GM23248 (cell line): ENCODE results near the gene ANKRD49. TPM values are rescaled to one million over a fixed set of nuclear protein-coding genes. Genes with fewer than 3 reads are reported as not detected.
A peak's percentile ranks its signal among the peaks of the same experiment; 100 is the strongest.

Source experiments
- DNase-seq: peaks from one replicate; pipeline ENCODE4 v3.0.0-alpha.2; 2015
- H2AFZ ChIP-seq: fragments of 200-600 bp; sonication (generic); 2 replicates; pipeline ENCODE4 v1.6.1; 2016; ENCODE audit warnings: antibody characterized with exemption
- H3F3A ChIP-seq: fragments of 200-600 bp; sonication (generic); 2 replicates; pipeline ENCODE4 v1.6.1; 2016; ENCODE audit warnings: mild to moderate bottlenecking, antibody characterized with exemption, mixed run types; ENCODE audit not compliant: insufficient read depth
- H3K27ac ChIP-seq: fragments of 200-600 bp; sonication (generic); 2 replicates; pipeline ENCODE4 v1.5.1; 2016; ENCODE audit warnings: mild to moderate bottlenecking
- H3K27me3 ChIP-seq: fragments of 200-600 bp; sonication (generic); replicated peaks from 2 replicates; pipeline ENCODE4 v1.6.1; 2016; ENCODE audit warnings: mild to moderate bottlenecking; ENCODE audit not compliant: insufficient read depth
- H3K36me3 ChIP-seq: fragments of 200-600 bp; sonication (generic); 2 replicates; pipeline ENCODE4 v1.6.1; 2016; ENCODE audit warnings: low read depth, mild to moderate bottlenecking
- H3K4me1 ChIP-seq: fragments of 200-600 bp; sonication (generic); 2 replicates; pipeline ENCODE4 v1.6.1; 2016; ENCODE audit warnings: mild to moderate bottlenecking; ENCODE audit not compliant: insufficient read depth
- H3K4me2 ChIP-seq: fragments of 200-600 bp; sonication (generic); one replicate; pipeline ENCODE4 v1.6.1; 2016; ENCODE audit warnings: mild to moderate bottlenecking; ENCODE audit not compliant: unreplicated experiment
- H3K4me3 ChIP-seq: fragments of 200-600 bp; sonication (generic); 2 replicates; pipeline ENCODE4 v1.5.1; 2016; ENCODE audit warnings: mild to moderate bottlenecking
- H3K79me2 ChIP-seq: fragments of 200-600 bp; sonication (generic); 2 replicates; pipeline ENCODE4 v1.6.1; 2016; ENCODE audit warnings: mild to moderate bottlenecking; ENCODE audit not compliant: insufficient read depth
- H3K9ac ChIP-seq: fragments of 200-600 bp; sonication (generic); 2 replicates; pipeline ENCODE4 v1.6.1; 2016; ENCODE audit warnings: mild to moderate bottlenecking
- H3K9me2 ChIP-seq: fragments of 200-600 bp; sonication (generic); 2 replicates; pipeline ENCODE4 v1.6.1; 2016; ENCODE audit warnings: mixed run types, mild to moderate bottlenecking, moderate library complexity; ENCODE audit not compliant: insufficient read depth
- H3K9me3 ChIP-seq: fragments of 200-600 bp; sonication (generic); one replicate; pipeline ENCODE4 v1.6.1; 2017; ENCODE audit warnings: low read depth
- H4K20me1 ChIP-seq: fragments of 200-600 bp; sonication (generic); 2 replicates; pipeline ENCODE4 v1.6.0; 2016; ENCODE audit not compliant: insufficient read depth
- EZH2 ChIP-seq: fragments of 200-600 bp; sonication (generic); IDR thresholded peaks from 2 replicates; pipeline ENCODE4 v1.6.1; 2018; ENCODE audit warnings: antibody characterized with exemption, mild to moderate bottlenecking; ENCODE audit not compliant: insufficient read depth, poor library complexity, severe bottlenecking
- EZH2phosphoT487 ChIP-seq: fragments of 200-600 bp; sonication (generic); IDR thresholded peaks from 2 replicates; pipeline ENCODE4 v1.6.1; 2018; ENCODE audit warnings: antibody characterized with exemption, moderate library complexity, mild to moderate bottlenecking, low read depth; ENCODE audit not compliant: insufficient read depth
- WGBS, 2 experiments: methylation state at CpG; one replicate each; pipeline ENCODE4 v1.1.6; 2015 to 2017; ENCODE audit warnings: low lambda C conversion rate in 2 of 2, low coverage in 1 of 2; ENCODE audit errors: missing lambda C conversion rate in 2 of 2; 5-methylcytosine and 5-hydroxymethylcytosine counted together
- in situ Hi-C: fragments of 300-500 bp; cut with MboI; formaldehyde crosslinking; loops from 2 replicates; pipeline ENCODE4 v1.15.0; 2020
- polyA plus RNA-seq: library from polyadenylated mRNA; unstranded; fragments of >200 nt; fragmentation: Nextera tagmentation; extraction: Ambion mirVana; gene quantifications from 2 replicates; pipeline ENCODE4 v1.2.1, GENCODE V29; 2016
- total RNA-seq: library from RNA; depleted of rRNA; stranded (reverse); fragments of >200 nt; shearing (Covaris generic); gene quantifications from 2 replicates; pipeline ENCODE4 v1.2.3, GENCODE V29; 2014

ANKRD49 gene
- total and polyA plus RNA-seq, 2 experiments from 2014 or later = 13.9 to 18.6 TPM

DNA sequence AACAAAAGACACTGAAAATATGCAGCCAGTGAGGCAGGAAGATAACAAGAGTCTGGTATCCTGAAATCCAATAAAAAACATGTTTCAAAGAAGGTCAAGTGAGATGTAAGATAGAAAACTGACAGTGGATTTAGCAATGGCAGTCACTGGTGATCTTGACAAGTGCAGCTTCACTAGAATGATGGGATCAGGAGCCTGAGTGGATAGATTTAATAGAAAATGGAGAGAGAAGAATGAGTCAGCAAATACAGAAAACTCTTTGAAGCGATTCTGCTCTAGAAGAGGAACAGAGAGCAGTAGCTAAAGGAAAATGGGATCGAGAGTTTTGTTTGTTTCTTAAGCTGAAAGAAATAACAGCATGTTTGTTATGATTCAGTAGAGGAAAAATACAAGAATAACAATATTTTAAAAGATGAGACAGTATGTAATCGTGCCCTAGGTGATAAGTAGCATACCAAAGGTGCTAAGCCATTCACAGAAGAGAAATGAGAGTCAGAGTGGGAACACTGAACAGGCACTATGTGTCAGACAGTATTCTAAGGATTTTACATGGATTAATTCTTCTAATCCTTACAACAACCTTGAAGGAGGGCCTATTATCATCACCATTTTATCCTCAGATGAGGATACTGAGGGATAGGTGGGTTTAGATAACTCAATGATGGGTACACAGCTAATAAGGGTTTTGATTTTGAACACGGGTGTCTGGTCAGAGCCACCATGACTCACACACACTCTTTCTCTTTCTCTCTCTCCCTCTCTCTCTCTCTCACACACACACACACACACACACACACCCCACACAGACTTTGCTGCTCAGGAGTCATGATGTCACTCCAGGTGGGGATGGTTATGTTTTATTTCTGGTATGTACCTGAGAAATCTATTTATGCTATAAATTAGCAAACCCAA lies 36.4 kb upstream of the ANKRD49 start:
- H3K79me2 ChIP-seq = no peaks in the 10 kb centered on the region
- WGBS, 2 experiments = 91 to 96% methylated on average over 4 of the region's 4 CpGs
- TF ChIP-seq EZH2 (no peak), EZH2phosphoT487 (no peak)
- no peak overlapping the region for H3K27ac ChIP-seq
- H3K9me3 ChIP-seq = no peaks in the 10 kb centered on the region
- no peaks in the 10 kb centered on the region for H3K27me3 ChIP-seq
- DNase-seq = no peak
- no peak overlapping the region for H2AFZ ChIP-seq
- H4K20me1 ChIP-seq = no peaks in the 10 kb centered on the region
- no peaks in the 10 kb centered on the region for H3K9me2 ChIP-seq
- no peak overlapping the region for H3K9ac ChIP-seq
- no peak overlapping the region for H3K4me2 ChIP-seq
- no peak overlapping the region for H3K4me3 ChIP-seq
- H3K4me1 ChIP-seq = no peaks in the 10 kb centered on the region
- H3K36me3 ChIP-seq = peaks cover 8% of the 10 kb centered on the region; the same call in 1 of the 2 replicates
- no peaks in the 10 kb centered on the region for H3F3A ChIP-seq
- in situ Hi-C loops = no loop called here

DNA sequence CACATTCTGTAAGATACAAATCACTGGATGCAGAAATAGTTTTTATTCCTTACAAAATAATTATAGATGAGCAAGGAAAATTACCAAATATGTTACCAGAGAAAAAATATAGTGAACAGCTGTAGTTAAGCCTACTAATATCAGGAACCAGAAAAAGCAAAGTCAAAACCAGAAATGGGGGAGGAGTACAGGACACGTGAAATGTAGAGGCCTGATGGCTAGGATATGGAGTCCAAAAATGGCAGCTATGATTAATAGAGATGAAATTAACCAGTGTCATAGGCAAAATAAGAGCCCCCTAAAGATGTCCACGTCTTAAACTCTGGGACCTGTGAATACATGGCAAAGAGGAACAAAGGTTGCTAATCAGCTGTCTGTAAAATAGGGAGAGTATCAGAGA lies 34.2 kb upstream of the ANKRD49 start:
- no peak overlapping the region for H3K9ac ChIP-seq
- H3K9me2 ChIP-seq = no peaks in the 10 kb centered on the region
- no peak overlapping the region for H3K27ac ChIP-seq
- TF ChIP-seq EZH2 = no peak
- no peak for TF ChIP-seq EZH2phosphoT487
- no peaks in the 10 kb centered on the region for H3K79me2 ChIP-seq
- no peak overlapping the region for H2AFZ ChIP-seq
- H3K4me2 ChIP-seq = no peak overlapping the region
- DNase-seq = no peak
- in situ Hi-C loops = no loop called here
- no peaks in the 10 kb centered on the region for H3K9me3 ChIP-seq
- no peaks in the 10 kb centered on the region for H3K4me1 ChIP-seq
- H4K20me1 ChIP-seq = no peaks in the 10 kb centered on the region
- H3K36me3 ChIP-seq = peaks cover 8% of the 10 kb centered on the region; the same call in 1 of the 2 replicates
- WGBS, 2 experiments = 97% methylated on average over 2 of the region's 2 CpGs
- H3F3A ChIP-seq = no peaks in the 10 kb centered on the region
- H3K27me3 ChIP-seq = no peaks in the 10 kb centered on the region
- H3K4me3 ChIP-seq = no peak overlapping the region

DNA sequence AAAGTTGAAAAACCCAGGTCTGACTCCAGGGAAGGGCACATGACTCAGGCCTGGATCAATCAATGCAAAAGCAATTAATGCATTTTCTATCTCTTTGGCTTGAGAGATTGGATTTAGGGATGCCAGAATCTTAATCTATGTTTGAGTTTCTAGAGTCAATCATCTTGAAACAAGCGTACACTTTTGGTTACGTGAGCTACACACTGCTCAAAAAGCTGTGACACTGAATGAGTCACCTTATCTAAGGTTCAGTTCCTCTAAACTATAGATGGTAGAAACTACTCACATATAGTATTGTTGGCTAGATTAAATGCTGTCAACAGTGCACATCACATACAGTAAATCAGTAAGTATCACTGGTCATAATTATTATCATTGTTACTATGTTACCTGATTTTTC lies 24.4 kb upstream of the ANKRD49 start:
- in situ Hi-C loops = no loop called here
- Histone ChIP-seq H3F3A (no peaks in the 10 kb centered on the region), H2AFZ (no peak overlapping the region), H3K9me2 (no peaks in the 10 kb centered on the region), H3K9ac (no peak overlapping the region), H3K9me3 (no peaks in the 10 kb centered on the region), H3K4me1 (no peaks in the 10 kb centered on the region), H3K4me2 (no peak overlapping the region), H3K79me2 (no peaks in the 10 kb centered on the region), H3K4me3 (no peak overlapping the region), H3K27ac (no peak overlapping the region), H4K20me1 (no peaks in the 10 kb centered on the region), H3K27me3 (no peaks in the 10 kb centered on the region), H3K36me3 (peaks cover 3% of the 10 kb centered on the region; the same call in 1 of the 2 replicates)
- TF ChIP-seq EZH2phosphoT487 = no peak
- no peak for TF ChIP-seq EZH2
- DNase-seq = no peak
- WGBS, 2 experiments = 95 to 97% methylated on average over 2 of the region's 2 CpGs

DNA sequence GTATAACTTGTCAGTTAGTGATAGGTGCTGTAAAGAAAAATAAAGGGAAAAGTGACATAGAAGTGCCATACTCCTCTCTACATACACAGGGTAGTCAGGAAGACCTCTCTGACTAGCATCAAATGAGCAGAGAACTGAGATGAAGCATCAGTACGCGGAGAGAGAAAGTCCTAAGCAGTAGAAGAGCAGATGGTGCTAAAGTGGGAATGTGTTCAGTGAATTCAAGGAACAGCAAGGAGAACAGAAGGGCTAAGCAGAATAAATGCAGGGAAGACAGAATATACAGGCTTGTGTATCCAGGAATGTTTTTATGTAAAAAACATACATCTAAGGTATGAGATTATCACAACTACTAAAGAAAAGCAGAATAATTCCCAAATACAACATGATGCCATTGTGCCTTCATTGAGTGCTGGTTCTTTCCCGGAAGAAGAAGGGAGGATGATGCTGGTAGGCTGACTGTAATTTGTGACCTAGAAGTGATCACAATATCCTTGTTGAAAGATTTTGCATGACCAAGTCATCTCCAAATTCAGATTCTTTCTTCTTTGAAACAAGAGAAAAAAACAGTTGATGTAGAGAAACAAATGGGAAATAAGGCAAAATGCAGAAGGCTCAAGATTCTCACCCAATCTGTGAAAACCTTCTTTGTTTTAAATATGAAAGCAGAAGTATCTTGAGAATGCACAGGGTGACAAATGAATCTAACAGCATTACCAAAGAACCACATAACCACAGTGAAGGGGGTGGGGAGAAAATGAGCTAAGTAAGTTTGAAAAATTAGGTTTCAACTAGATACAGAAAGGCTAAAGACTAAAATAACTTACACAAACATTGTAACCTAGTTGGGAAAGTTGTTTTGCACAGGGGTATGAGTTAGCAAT lies 20.6 kb upstream of the ANKRD49 start:
- Histone ChIP-seq H3F3A (no peaks in the 10 kb centered on the region), H3K9me3 (no peaks in the 10 kb centered on the region), H3K79me2 (no peaks in the 10 kb centered on the region), H3K4me1 (no peaks in the 10 kb centered on the region), H3K4me3 (no peak overlapping the region), H3K27me3 (no peaks in the 10 kb centered on the region), H3K9me2 (no peaks in the 10 kb centered on the region), H3K27ac (no peak overlapping the region), H3K36me3 (peaks cover 3% of the 10 kb centered on the region; the same call in 1 of the 2 replicates), H4K20me1 (no peaks in the 10 kb centered on the region), H3K9ac (no peak overlapping the region), H2AFZ (no peak overlapping the region), H3K4me2 (no peak overlapping the region)
- in situ Hi-C loops = no loop called here
- peak; percentile 30 for DNase-seq
- TF ChIP-seq EZH2phosphoT487 (no peak), EZH2 (no peak)
- 96 to 100% methylated on average over 3 of the region's 3 CpGs for WGBS, 2 experiments
